Activated T-cell treated with anti-CD3 and anti-CD28 coated beads, Interleukin-2, amount 50 U/mL, for 1 hour (primary cell): ENCODE measurements around the gene SLC22A23.
"Not testable (repeated sequence)": the region's sequence is repeated elsewhere in the genome, so short reads cannot be mapped to it uniquely, and the experiment has no call there.

ENCODE experiments used
- DNase-seq: peaks from one replicate; pipeline ENCODE4 v3.0.0-alpha.2; 2020

SLC22A23 gene

DNA sequence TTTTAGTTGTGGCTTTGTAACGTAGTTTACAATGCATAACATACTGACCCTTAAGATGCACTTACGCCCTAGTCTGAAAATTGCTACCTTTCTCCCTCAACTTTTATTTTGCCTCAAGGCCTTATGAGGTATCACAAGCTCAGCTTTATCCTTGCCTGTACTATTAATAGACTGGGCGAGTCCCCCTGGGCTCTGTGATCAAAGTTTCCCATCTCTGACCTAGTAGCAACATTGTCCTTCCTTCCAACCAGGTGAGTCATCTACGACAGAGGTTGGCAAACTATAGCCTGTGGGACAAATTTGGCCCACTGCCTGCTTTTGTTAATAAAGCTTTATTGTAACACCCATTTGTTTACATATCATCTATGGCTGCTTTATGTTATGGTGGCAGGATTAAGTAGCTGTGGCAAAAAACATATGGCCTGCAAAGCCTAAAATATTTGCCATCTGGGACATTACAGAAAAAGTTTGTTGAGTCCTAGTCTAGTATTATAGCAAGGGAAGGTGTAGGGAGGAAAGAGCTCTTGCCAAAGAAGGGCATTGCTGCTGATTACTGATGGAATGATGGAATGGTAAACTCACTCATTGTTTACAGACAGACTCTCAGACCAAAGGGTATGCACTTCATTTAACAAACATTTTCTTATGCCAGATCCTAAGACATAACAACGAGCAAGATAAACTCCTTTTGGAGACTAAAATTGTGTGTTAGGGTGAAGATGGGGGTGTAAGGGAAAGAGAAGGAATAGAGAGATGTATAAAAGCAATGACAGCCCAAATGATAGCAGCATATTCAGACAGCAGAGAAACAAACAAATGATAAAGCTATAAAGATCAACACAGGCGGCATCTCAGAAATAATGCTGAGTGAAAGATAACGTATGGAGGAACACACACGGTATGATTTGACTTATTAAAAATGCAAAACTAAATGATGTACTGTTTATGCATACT, 74.2 kb downstream of the SLC22A23 start:
- DNase-seq = no peak

DNA sequence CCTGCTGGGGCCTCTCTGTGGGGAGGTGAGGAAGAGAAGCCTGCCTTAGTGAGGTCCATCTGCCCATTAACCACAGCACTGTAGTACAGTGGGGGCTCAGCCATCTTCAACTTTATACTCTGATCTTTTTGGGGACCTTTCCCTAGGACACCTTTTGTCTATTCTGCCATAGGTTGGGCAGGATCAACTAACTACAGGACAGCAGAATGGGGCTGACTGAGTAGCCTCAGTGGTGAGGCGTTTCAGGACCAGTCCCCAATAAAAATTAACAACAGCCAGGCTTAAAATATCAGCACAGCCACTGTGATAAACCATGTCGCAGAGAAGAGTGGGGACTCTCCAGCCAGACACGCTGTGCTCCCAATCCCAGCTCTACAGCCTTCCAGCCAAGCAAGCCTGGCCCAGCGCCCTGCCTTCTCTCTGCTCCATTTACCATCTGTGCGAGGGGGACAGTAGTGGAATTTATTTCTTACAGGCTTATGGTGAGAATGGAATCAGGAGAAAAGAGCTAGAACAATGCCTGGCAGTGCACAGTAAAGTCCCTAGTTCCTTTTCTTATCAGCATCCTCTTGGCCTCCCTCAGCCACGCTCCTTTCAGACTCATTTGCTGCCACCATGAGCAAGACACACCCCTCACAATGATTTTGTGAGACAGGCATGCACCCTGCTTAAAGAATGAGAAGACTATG, 75.5 kb downstream of the SLC22A23 start:
- no peak for DNase-seq

DNA sequence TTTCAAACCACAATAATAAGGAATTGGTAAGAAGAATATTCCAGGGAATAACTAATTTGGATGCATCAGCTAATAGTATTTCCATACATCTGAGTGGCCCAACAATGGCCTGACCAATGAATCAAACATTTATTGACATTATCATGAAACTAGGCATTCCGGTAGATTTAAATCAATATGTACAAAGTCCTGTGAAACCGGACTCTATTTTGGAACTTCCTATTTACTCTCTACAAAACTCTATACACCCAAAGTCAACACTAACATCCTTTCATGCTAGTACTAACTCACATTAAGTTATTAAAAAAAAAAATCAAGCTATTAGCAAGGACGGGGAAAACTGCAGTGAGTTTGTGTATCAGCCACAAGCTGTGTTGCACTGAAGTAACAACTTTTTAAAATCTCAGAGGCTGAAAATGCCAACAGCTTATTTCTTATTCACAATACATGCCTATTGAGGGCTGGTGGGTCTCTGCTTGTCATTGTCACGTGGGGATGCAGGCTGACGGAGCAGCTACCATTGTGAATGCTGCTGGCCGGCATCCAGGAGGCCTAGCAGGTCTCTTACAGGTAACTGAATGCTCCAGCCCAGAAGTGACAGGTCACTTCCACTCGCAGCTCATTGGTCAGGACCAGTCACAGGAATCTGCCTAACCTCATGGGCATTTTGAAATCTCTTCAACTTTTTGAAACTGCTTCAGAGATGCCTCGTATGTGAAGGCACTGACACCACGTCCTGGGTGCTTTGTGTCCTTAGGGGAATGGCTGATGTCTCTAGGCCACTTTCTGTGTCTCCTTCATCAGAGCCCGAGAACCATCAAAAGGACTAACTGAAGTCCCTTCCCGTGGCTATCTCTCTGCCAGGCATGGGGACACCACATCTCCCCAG, 76.3 kb downstream of the SLC22A23 start:
- DNase-seq = no peak

DNA sequence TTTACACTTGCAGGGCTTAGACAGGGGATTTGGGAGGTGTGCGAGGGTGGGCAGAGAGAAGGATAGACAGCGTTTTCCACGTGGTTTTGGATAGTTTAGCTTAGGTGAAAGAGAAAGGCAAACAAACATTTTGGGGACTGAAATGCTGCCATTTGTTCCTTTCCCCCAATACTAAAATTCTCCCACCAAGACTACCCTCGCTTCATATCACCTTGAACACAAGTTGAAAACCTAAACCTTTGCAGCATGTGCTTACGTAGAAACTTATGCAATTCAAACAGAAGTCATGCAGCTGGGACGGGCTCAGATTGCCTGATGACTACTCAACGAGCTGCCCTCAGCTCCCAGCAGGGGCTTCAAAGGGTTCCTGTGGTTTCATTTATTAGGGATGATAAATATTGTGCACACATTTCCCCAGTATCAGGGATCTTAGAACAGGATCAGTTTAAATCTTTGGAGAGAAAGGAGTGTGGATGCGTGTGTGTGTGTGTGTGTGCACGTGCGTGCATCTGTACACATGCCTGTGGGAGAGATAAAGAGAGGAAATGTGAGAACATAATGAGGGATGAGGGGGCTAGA, 77.3 kb downstream of the SLC22A23 start:
- no peak for DNase-seq

DNA sequence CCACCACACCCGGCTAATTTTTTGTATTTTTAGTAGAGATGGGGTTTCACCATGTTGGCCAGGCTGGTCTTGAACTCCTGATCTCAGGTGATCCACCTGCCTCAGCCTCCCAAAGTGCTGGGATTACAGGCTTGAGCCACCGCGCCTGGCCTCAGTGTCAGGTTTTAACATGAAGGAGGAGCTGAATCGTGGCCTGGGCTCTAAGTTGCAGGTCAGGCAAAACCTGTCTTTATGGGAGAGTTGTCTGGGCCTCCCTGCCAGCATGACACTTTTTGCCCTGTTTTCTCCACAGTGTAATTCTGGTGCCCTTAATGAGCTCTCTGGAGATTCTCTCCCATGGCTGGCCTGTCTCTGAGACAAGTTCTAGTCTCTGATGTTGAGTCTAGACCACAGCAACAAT, 78.0 kb downstream of the SLC22A23 start:
- DNase-seq = not testable (repeated sequence)

DNA sequence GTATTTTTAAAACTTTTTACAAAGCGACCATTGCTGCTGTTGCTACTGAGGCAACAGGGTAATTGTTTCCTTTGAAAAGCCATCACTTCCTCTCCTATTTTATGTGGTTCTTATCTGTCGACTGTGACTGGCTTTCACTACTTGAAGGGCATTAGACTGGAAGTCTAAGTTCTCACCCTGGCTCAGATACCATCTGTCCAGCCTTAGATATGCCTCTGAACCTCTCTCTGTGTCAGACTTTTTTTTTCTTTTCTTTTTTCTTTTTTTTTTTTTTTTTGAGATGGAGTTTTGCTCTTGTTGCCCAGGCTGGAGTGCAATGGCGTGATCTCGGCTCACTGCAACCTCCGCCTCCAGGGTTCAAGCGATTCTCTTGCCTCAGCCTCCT, 78.5 kb downstream of the SLC22A23 start:
- not testable (repeated sequence) for DNase-seq

DNA sequence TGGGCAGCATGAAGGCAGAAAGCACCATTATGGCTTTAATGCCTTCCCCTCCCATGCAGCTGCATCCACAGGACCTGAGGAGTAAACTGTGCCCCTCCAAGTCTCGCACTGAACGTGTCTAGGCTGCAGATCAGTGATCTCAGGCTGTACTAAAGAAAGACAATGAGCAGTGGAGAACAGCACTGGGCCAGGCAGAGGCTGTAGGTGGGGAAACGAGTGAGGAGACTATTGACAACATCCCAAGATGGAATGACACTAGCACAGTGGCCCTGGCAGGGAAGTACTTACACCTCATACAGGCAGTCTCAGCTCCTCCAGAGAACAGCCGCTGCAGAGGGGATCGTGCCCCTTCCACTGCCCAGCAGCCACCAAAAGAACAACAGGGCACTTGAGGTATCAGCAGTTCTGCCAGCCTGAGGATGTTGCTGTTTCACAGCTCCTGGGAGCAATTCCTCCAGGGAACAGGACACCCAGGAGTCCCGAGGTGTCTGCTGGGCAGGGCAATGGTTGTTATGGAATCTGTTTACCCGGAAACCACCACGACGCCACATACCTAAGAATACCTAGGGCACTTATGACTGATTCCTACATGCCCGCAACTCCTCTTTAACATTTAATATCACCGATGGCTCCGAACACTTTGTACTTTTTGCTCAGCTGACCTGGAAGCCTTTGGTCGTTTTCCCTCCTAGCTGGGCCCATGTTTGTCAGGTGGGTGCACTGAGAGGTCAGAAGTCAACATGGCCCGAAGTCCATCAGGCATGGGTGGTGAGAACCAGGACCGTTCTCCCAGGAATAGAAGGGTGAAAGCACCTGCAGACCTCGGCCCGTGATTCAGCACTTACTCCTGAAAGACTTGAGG, 79.1 kb downstream of the SLC22A23 start:
- DNase-seq = no peak

DNA sequence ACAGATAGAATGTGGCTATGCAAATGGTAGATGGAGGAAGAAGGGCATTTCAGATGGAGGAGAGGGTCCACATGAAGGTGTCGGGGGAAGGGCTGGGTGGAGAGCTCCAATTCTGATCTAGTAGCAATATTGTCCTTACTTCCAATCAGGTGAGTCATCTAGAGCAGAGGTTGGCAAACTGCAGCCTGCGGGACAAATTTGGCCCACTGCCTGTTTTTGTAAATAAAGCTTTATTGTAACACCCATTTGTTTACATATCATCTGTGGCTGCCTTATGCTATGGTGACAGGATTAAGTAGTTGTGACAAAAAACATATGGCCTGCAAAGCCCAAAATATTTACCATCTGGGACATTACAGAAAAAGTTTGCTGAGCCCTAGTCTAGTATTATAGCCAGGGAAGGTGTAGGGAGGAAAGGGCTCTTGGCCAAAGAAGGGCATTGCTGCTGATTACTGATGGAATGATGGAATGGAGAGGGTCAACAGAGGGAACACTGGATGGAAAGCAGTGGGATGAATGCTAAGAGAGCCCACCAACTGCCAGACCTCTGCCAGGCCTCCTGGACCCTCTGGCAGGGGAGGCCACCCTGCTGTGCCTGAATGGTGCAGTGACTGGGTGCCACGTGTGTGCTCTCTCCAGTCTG, 79.8 kb downstream of the SLC22A23 start:
- no peak for DNase-seq

DNA sequence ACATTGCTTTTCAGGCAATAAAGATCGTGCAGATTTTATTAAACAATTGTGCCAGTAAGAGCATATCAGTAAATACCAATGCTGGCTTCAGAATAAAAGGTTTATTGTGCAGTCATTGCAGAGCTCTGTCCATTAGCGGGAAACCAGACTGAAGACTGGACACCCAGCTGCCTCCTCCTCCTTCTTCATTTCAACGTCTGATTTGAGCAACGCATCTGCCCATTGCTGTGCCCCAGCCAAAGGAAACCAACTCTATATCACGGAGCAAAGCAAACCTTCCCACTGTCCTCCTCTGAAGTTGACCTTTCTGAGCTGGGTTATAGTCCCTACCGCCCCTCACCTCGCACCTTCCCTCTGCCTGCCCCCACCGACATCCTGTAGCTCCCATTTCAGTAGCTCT, 80.8 kb downstream of the SLC22A23 start:
- DNase-seq = no peak

DNA sequence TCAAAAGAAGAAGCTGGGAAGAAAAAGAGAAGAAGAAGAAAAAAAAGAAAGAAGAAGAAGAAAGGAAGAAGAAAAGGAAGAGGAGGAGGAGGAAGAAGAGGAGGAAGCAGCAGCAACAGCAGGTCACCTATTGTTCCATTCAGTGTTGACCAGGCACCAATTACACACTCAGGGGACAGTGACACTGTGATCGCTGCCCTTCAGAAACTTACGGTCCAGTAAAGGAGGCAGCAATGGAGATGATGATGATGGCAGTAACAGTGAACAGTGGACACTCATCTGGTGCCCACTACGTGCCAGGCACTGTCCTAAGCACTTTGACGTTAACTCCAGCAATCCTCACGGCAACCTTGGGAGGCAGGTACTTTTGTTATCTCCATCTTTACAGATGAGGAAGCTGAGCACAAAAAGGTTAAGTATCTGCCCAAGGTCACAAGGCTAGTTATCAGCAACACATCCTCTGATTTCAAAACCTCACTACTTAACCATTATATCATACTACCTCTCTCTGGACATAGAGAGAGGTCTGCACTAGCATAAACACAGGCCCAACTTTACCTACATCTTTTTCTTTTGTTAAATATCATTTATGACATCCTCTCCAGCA, 83.2 kb downstream of the SLC22A23 start:
- DNase-seq = no peak

DNA sequence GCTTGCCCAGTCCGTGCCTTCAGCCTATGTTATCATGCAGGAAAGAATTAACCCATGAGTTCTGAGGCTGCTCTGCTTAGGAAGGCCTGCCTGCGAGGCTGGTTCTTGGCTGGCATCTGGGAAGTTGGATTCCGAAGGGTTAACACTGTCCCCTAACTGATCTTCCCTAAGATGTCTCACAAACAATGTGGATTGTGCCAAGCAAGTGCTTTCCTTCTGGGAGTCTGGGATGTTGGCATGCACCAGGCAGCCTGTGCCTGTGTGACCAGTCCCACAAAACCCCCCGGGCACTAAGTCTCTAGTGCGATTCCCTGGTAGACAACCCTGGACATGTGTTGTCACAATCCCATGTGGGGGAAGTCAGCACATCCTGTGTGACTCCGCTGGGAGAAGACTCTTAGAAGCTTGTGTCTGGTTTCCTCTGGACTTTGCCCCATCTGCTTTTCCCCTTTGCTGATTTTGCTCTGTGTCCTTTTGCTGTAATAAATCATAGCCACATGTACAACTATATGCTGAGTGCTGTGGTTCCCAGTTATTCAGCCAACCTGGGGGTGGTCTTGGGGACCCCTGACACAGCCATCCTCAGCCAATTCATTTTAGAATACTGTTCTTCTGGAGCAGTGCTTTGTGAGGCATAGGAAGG, 83.8 kb downstream of the SLC22A23 start:
- DNase-seq = no peak

DNA sequence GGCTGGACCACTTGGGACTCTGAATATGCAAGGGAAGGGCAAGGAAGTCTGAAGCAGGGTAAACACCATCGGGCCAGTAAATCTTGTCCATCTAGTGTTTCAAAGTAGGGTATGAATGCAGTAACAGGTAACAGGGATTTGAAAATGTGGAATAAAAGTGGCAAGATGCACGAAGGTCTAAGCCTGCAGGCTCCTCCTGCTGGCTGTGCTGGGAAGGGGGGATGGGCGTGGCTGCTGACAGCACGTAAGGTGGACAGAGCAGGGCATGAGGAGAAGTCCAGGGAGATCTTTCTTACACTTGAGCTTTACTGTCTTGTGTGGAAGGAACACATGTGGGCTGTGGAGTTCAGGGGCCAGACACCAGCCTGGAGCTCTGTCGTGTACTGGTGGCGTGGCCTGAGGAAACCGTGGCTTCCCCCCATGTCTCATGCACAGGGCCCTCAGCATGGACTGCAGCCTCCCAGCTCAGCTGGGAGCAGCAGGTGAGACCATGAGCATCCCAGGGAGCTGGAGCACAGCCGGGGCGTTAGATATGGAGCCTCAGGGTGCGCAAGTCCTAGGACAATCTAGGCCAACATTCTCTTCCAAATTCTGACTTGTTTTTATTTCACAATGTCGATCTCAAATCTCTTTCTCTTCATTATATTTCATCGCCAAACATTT, 84.5 kb downstream of the SLC22A23 start:
- DNase-seq = no peak

DNA sequence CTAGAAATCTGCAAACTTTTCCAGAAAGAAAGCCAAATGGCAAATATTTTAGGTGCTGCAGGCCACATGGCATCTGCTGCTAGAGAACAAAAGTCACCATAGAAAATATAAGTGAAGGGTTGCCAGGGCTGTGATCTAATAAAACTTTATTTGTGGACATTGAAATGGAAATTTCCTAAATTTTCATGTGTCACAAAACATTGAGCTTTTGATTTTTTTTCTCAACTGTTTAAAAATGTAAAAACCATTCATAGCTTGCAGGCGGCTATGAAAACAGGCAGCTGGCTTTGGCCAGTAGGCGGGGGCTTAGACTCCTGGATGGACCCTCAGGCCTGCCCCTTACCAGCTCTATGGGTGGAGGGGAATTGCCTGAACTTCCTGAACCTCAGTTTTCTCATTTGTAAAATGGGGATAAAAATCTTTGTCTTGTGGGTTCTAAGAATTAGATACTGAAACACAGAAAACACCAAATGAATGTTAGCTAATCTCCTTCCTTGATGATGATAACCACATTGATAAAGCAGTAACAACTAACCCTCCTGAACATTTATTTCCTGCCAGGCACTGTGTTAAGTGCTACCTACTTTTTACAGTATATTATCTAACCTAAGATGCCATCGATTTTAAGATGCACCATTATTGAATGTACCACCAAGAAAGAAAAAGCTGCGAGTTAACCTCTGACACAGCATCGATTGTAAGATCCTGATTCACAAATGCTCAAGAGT, 85.5 kb downstream of the SLC22A23 start:
- no peak for DNase-seq

DNA sequence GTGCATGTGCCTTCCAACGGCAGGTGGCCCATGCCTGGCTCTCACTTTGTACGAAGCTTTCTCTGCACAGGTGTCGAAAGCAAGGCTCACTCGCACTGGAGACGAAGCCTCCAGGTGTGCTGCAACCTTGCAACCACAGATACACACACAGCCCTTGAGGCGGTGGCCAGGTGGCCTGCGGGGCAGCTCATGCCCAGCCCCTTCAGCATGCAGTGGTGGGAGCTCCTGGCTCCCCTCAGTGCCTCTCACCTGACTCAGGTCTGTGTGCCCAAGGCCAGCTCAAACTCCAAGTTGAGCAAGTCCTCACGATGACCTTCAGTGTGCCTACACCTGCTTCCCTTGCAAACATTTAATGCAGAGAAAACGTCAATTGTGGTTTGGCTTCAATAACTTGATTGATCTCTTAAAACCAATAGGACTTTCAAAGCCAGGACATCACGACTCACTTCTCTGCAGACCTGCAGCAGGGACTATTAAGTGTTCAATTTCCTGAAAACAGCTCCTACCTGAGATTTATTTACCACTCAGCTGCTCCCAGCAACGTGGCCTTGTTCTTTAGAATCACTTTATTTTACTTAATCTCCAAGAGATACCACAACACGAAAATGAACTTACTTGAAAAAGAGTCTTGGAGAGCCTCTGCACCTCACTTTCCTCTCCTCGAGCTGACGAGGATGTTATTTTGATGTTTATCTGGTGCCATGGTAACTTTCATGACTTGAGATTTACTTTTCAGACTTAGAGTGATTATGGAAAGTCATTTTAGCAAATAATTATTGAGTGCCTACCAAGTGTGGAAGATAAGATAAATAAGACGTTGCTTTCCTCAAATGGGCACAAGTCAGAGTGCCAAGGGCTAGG, 86.3 kb downstream of the SLC22A23 start:
- DNase-seq = peak; percentile 35

DNA sequence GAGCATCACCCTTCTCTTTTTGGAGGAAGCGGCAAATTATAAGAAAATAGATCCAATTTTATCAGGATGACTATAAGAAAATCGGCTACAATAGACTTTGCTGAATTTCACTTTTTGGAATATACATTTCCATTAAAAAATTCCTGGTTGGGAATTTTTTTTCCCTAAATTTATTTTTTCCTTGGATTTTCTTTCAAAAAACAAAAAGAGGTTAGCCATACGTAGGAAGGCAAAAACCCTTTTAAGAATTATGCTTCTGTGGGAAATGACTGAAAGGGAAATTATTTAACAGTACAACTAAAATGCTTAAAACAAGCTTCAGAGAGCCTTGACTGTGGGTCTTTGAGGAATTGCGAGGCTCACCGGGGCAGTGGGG, 86.9 kb downstream of the SLC22A23 start:
- no peak for DNase-seq

DNA sequence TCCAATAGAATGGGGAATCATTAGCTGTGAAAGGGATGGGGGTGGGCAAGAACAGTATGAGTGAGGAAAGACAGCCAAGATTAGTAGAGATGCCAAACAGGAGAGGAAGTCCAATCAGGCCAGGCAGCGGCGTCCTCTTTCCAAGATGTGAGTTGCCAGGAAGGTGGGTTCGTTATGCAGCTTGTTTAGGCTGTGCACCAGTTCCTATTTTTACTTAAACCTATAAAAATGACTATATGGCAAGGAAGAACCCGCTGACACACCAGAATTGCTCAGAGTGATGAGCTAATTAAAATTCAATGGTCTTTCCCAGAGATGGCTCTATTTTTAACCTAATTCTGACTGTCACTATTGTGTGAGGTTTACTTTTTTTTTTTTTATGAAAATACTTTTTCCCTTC, 88.2 kb downstream of the SLC22A23 start:
- no peak for DNase-seq

DNA sequence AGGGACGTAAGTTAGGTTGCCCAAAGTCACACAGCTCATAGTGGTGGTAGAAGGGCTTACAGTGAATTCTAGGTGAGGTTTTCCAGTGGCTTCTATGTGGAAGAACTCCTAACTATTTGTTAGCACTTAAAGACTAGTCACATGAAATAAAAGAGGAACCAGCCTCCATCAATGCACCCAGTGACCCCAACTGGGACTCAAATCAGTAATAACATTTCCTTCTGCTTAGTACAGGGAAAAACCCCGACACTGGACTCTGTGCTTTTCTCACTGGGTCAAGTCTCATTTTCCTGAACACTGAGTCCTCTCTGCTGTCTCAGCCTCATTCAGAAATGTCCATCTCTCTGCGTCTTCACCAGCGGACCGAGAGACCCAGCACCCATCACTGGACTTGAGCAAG, 89.2 kb downstream of the SLC22A23 start:
- DNase-seq = no peak
